Stimulated activated CD4-positive, alpha-beta T cell treated with anti-CD3 and anti-CD28 coated beads, Interleukin-1b, Interleukin-23, amount 100 ng/mL, for 24 hours (primary cell): ENCODE measurements around the gene RGS13.

Source experiments
- DNase-seq, 4 experiments: peaks; one replicate each; pipeline ENCODE4 v3.0.0-alpha.2; 2020; ENCODE audit warnings: low read depth in 4 of 4, low spot score in 1 of 4

RGS13 gene

DNA sequence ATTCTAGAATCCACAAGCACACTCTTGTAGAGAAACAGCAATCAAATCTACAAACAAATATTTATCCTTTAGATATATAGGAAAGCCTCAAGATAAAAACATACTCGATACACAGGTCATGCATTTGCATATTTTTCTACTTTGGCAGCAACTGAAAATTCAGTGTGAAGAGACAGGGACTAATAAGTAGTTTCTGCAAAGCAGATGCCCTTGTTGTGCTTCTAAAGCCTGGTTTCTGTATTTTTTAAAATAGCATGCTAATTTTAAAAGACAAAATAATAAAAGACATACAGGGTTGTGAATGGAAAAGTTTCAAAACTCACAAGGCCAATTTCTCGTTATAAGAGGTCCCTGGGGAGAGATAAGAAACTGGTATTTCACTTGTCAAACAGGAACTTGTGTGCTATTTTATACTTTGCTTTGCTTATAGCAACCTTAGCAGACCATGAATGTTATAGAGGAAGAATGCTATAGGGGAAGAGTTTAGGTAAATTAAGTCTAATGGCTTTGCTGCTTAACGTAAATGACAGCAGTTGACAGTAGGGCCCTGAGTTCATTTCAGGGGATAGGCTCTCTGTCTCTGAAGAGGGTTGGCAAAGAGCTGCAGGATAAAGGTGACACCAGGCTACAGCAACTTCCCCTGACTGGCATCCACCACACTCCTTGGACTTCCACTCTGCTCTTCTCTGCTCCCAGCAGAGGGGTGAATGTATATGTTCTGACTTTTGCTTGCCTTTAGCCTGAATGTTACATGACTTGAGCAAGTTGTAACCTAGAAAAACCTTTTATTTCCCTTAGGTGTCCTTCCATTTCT, 9.4 kb upstream of the RGS13 start:
- no peak for DNase-seq

DNA sequence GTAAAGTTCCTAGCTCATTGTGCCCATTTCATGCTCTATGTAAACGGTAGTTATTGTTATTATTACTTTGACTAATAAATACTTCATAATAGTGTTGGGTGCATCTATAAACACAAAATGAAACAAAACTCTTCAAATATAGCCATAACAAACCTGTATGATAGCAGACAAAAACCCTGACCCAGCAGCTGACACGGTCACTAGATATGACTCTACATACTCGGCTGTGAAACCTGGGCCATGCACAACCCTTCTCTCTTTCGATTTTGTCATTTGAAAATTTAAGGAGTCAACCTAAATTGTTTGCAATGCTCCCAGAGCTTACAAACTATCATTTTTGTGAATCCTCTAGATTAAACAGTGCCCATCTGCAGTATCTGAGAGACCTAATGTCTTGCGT, 8.0 kb upstream of the RGS13 start:
- DNase-seq = no peak

DNA sequence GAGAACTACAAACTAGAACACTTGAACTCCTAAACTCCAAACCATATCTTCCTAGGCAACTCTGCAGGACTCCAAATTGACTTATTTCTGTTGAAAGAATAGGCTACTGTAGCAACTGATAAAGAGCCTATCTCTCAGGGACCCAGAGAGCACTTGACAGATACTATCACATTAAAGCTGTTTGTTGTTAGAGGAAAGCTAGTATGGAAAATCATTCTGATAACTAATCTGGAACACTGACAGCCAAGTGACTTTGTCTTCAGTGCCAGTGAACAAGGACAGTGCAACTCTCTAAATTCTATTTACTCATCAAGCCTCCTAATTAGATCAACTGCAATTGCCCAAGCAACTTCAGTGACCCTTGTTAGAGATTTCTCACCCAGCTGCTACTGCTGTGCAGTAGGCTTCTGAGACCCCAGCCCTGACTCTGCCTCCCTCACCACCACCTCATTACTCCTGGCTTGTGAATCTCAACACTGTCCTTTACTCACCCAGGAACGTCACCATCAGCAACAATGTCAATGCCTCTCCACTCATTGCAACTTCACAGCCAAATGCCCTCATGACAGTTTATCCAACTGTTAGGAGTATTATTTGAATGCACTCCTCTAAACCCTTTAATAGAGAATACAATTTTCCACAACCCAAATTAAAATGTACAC, 7.4 kb upstream of the RGS13 start:
- no peak for DNase-seq

DNA sequence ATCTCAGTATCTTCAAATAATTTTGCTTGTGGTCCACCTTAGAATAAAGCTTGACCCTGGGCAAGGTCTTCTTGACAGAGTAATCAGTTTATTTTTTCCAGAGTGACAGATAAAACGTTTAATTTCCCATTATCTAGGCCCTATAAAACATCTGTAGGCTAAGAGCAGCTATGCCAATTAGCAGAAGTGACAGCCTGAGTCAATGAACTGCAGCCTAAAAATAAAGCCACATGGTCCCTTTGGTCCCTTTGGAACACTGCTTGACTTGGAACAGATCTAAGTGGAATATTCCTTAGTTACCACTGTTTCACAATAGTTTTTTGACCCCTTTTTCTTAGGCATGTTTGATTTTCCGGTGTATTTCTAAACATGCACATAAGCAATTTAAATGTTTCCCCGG, 6.3 kb upstream of the RGS13 start:
- DNase-seq = no peak

DNA sequence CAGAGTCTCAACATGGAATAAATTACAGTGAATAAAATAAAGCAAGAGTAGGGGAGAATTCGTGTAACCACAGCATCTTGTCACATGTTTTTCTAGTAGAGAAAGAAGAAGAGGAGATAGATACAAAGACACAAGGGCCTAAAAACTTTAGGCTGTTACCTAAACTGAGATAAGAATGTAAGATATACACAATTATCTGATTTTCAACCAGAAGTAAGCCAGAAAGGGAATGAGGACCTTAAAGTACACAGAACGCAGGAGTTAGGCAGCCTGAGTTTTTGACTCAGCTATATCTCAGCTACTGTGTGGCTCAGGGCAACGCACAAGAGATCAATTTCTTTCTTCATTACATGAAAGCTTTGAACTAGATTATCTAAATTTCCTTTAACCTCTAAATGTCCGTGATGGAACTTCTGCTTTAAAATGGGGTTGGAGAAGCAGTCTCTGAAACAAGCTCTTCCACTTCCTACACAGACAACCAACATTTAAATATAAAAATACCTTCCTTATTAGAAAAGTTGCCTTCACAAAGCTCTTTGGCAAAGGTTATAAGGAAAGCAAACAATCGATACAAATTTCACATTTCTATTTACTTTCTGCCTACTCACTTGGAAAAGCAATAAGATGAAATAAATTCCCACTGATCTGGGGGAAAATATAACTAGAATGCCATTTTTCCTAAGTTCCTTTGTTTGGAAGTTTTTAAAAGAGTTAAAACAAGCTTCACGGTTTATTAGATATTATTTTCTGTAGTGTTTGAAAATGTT, 5.2 kb upstream of the RGS13 start:
- no peak for DNase-seq

DNA sequence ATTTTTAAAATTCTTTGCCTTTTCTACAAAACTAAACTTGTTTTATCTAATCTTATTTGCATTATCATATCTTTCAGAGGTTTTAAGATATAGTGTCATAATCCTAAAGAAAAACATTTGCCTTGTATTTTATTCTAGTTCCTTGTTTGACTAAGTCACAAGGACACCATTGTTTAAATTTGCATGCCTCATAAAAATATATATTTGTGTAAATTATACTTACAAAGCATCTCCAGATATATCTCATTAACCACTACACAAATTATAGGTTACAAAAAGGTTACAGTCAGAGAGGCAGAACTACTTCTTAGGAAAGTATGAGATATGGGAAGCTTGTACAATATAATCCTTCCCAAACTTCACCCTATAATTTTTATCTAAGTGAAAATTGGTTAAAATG, 4.2 kb upstream of the RGS13 start:
- no peak for DNase-seq

DNA sequence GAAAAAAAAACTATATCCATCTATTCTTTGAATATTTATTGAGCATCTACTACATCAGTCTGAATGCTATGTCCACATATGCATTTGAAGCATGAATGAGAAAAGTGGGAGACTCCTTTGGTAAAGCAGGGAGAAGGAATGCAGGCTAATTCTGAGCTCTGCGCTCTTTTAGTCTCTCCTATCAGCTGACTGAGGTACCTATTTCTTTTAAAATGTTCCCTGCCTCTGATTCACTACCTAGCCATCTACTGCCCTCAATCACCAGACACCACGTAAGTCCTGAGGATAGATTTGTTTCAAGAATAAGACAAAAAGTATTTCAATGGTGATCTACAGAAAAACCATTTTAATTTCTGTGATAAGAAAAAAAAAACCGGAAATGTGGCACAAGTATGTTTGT, 3.8 kb upstream of the RGS13 start:
- DNase-seq = no peak

DNA sequence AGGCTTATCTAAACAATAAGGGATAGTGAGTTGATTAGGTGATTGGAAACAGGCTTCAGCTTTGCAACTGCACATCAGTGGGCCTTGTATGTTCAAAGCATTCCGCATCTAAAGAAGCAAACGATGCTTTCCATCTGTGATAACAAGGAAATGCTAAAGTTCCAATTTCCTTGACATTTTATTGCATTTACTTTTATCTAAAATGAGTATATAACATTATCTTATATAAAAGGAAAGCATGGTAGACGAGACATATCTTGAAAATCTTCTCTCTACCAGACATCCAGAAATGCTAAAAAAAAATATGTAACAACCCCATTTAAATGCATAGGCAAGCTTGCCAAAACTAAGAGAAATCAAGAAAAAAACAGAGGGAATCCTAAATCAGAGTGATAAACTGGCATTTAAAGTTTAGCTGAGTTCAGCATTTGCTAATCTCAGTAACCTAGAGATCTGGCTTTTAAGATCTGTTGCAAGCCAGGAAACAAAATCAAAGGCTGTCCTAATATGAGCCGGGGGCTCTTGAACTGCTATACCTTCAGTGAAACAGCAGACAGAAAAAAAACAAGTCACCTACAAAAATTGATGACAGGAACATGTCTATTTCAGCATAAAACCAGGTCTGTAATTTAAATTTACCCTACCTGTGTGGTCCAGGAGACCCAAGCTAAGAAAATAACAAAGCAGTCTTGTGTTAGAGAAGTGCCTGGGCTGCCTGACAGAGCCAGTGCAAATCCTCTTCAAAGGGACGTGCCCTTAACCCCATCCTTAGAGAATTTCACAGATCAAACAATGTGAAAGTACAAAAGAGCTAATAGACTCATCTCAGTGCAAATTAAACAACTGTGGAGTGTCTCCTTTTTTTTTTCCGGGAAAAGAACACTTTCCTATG, 3.1 kb upstream of the RGS13 start:
- DNase-seq = no peak

DNA sequence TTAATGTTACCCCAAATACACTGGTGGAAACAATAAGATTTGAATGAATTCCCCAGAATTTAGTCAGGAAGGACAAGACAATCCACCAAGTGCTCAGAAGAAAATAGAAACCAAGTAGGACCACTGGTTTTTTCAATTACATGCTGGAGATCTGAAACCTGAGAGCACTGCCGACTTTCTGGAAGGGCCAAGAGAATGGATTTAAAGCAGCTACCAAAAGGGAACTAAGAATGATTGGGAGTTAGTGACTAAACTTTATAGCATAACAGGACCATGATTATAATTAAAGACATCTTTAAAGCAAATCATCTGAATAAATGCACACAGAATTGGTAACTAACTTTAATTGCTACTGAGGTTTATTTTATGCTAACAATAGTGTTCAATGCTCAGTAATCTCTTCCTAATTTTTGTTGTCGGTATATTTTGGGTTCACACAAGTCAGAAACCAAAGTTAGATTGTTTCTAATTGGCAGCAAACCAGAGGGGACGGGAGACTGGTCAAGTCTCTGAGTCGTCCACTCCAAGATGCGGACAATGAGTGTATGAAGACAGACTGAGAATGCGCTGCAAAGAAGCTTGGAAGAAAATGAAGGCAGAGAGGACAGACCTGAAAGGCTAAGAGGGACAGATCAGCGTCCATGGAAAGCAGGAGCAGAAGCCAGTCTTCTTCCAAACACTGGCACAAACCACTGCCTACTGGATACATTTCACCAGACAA, 2.3 kb upstream of the RGS13 start:
- DNase-seq = no peak

DNA sequence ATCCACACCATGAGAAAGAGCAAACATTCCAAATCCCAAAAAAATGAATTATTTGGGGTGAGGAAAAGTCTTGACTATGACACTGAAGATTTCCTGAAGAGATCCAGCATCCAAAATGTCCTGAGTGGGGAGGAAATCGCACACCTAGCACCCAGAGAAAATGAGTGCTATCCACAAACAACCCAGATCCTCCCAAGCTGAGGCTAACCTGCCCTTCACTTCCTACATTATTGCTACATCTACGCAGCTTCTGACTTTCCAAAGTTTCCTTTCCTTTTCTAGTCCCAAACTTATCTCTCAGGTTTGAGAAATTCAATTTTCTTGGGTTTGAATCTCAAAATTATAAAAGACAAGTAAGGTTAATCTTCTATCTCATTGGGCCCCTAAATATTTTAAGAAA, 906 bp upstream of the RGS13 start:
- DNase-seq = no peak

DNA sequence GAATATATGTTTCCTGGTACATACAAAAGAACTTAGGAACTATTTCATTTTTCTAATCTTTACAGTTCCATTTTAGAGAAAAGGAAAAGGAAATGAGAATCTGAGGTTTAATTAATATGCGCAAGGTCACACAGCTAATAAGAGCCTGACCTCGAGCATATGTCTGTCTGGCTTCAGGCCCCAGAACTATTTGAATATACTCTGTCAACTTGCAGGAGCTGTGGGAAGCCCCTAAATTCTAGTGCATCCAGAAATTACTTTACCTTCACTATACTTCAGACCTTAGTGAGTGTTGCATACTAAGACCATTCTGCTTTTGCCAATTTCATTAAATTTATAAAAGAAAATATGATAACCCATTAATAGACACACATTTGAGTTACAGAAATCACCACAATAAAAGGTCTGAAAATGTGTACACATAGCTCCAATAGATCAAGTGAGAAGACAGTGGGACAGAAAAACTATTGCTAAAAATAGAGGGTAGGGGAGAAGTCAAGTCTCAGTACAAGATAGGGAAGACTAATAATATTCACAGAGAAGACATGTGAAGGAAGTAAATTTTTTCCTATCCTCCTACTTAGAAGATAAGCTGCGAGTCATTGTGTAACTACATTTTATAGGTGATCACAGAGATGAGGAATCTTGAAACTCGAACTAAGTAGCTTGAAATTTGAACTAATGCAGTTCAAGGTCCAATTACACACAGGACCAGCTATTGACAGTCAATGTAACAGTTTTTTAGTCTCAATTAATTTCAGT, 3.8 kb downstream of the RGS13 start:
- DNase-seq = no peak

DNA sequence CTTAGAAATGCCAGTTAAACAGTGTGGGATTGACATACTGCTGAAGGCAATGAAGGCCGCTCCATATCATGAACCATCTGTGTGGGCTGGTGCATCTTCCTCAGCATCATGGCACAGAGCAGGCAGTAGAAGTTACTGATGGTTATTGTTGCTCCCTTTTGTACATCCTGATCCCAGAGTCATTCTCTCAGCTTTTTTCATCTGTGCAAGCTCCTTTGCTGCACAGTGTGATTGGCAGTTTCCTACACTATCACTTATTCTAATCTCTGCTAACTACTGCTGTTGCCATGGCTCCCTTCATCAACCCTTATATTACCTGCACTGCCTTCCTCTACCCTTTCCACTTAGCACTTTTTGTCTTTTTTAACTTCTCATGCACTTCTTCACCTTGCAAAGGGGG, 16.2 kb downstream of the RGS13 start:
- no peak for DNase-seq

DNA sequence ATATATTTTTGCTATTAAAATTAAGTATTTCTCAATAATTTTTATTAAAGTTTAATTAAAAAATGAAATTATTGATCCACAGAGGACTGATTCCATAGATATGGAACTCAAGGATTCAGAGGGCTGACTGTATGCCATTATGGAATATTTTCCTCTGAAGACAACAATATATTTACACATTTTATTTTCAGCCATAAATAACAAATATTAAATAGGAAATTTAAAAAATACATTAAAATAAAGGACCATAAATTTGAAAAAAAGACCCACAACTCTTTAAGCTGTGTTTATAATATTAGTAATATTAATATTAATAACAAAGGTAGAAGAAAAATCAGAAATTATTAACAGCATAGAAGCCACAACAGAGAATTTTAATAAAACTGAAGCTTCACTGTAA, 18.2 kb downstream of the RGS13 start:
- no peak for DNase-seq

DNA sequence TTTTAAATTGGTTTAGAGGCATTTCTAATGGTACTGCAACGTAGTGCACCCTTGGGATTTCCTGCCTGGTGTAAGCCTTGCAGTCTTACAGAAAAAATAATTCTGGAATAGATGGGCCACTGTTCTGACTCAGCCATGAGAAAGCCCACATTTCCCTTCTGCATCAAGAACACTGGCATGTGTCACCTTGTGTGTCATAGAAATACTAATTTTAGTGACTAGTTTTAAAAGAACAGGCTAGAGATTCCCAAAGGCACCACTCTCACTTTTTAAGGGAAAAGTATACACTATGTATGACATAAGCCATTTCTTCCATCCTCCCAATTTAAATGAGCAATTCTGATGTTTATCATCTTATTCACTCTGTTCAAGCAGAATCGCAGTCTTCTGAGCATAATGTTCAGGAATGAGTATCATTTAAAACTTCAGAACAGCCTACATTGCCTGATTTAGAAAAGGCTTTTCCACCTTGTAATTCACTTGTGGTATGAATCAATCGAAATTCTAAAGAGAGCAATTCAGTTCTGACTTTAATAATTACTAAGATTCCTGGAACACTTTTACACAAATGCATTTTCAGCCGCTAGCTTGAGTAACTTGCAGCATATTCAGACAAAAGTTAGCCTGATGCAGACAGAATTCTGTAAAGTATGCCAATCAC, 18.8 kb downstream of the RGS13 start:
- no peak for DNase-seq

DNA sequence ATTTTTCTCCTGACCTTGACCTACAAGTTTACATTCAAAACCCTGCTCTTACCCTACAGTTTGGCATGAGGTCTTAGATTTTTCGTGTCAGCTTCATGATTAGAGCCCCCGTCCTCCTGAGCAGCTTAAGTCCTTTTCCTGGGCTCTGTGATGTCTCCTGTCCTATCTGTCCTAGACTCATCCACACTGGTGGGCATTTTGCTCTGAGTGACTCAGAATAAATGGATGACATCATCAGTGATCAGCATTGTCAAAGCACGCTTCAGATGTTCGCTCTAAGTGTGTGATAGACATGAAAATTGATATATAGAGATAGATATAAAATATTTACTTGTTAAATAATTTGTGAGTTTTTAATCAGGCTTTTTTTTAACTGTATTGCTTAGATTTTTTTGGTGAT, 21.8 kb downstream of the RGS13 start:
- no peak for DNase-seq

DNA sequence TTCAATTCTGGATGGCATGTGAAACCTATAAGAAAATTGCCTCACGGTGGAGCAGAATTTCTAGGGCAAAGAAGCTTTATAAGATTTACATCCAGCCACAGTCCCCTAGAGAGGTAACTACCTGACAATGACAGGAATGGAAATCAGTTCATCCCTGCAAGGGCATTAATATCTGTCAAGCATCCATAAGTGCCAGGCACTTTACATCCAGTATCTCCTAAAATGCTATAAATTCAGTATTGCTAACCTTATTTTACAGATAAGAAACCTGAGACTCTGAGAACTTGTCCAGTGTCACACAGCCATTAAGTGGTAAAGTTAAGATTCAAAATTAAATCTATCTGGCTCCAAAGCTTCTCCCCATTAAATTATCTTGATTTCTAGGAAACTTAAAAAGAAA, 22.3 kb downstream of the RGS13 start:
- no peak for DNase-seq

DNA sequence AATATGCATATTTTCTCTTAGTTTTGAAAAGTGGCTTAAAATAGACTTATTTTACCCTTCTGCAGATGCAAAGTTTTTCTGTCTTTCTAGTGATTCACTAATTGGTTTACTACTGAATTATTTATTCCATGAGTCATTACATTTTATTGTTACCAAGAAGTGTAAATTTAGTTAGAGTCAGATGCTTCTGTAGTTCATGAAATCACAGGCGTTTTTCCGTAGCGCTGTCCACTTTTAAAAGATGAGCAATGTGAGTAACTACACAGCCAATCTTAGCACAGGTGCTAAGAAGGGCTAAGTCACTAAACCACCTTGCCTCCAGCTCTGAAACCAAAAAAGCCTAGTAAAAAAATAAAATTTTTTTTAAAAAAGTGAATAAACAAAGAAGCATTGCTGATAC, 24.7 kb downstream of the RGS13 start:
- no peak for DNase-seq

DNA sequence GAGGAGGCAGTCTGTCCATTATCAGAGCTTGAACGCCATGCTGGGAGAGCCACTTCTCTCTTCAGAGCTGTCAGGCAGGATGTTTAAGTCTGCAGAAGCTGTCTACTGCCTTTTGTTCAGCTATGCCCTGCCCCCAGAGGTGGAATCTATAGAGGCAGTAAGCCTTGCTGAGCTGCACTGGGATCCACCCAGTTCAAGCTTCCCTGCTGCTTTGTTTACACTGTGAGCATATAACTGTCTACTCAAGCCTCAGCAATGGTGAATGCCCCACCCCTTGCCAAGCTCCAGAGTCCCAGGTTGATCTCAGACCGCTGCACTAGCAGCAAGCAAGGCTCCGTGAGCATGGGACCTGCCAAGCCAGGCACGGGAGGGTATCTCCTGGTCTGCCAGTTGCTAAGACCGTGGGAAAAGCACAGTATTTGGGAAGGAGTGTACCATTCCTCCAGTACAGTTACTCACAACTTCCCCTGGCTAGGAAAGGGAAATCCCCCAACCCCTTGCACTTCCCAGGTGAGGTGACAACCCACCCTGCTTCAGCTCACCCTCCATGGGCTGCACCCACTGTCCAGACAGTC, 32.5 kb downstream of the RGS13 start:
- DNase-seq = no peak

DNA sequence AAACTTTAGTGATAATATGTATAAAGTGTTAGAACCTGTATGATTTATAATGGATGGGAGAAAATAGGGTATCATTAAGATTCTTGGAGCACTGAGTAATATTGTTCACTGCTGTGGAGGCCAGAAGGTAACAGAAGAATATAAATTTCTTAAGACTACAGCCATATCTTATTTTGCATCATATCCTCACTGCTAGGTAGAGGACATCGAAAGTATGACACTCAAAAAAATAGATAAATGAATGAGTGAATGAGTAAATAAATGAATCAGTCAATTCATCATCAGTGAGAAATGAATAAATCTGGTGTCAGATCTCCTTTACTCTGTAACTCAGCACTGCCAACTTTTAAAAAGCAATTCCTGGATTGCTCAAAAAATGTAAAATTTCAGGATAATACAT, 33.2 kb downstream of the RGS13 start:
- DNase-seq = no peak
